ENCODE results near the gene HDAC9. TPM values are rescaled to one million over a fixed set of nuclear protein-coding genes. Genes with fewer than 3 reads are reported as not detected.

HDAC9 gene
- total and polyA plus RNA-seq, 2 donors: 3.3 to 61.6 TPM

DNA sequence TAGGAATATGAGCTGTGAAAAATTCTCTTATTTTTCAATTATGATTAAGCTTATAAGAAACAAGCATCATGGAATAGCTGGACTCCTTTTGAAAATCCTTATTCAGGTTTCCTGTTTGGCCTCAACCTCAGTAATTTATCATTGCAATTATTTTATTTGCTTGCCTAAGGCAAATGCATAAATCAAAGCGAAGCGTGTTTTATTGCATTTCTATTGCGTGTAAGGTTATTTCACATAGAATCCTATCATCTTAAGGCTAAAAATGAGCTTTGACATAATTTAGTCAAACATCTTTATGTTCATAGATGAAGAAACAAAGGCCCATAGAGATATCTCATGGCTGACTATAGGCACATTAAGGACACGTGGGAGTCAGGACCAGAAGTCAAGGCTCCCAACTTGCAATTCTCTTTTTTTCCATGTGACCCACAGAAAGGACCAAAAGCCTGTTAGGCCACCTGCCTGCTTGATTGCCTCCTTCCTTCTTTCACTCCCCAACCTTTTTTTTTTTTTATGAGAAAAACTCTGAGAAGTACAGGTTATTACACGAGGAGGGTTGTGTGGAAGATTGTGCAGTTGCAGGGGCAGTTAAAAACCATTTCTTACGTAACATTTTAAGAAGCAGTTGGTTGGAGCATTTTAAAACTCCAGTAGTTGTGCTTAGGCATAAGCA lies 261.0 kb downstream of the HDAC9 start:
- Histone ChIP-seq H3K4me1 (ENCODE audit: insufficient read depth) (no peaks in the 10 kb centered on the region), H3K4me3 (ENCODE audit: low read depth, low read length) (no peak overlapping the region), H3K27ac (ENCODE audit: low read depth) (no peak overlapping the region), H3K36me3 (ENCODE audit: insufficient read depth) (no peaks in the 10 kb centered on the region)
- DNase-seq (ENCODE audit: extremely low spot score): no peak
- 88% methylated on average over 6 of the region's 6 CpGs for WGBS

DNA sequence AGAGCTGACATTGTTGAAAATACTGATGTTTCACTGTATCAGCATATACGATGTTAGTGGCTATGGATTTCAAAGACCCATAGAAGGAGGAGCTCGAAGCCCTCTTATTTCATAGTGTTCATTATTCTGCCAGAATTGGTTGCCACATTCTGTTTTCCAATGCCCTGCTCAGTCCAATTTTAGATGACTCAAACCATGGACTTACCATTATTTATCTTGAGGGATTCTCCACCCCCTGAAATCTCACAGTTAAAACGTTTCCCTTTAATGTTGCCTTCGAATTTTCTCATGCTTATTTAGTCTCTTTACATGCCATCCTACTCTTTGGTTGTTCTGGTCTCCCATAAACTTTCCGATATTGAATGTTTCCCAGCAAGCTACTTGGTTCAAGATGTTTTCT lies 264.5 kb downstream of the HDAC9 start:
- H3K4me1 ChIP-seq (ENCODE audit: insufficient read depth): no peaks in the 10 kb centered on the region
- no peaks in the 10 kb centered on the region for H3K36me3 ChIP-seq (ENCODE audit: insufficient read depth)
- DNase-seq (ENCODE audit: extremely low spot score): no peak
- no peak overlapping the region for H3K27ac ChIP-seq (ENCODE audit: low read depth)
- 89% methylated on average over 5 of the region's 5 CpGs for WGBS
- no peak overlapping the region for H3K4me3 ChIP-seq (ENCODE audit: low read depth, low read length)

DNA sequence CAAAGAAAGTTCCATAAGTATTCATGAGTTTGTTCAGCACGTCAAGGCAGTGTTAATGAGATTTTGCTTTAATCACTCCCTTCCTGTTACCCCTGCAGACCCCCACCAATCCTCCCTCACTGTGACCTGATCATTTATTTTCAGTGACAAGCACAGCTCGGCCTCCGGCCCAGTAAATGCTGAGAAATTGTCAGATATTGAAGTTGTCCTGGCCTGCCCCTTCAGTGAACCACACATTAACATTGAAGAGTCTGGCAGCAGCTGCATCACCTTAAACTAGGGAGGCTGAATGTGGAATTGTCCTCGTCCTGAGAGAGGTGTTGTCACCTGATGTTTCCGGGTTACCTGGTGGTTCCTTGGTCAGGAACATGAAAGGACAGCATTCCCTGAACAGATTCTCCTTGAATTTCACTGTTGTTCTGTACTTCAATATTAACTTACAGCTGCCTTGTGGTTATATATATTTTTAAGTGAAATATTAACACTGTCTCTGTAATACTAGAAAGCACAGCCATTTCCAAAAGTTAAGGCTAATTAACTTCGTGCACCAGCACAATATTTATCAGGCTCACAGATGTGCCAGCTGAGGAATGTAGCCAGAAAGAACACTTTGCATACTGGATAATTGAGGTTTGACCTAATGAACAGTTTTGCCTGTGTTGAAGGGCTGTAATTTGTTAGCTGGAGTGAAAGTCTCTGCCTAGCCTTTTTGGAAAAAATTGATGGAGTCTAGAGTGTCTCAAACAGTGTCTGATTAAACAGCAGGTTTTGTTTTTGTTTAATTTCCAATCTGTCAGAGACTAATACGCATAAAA lies 265.3 kb downstream of the HDAC9 start:
- Histone ChIP-seq H3K27ac (ENCODE audit: low read depth) (no peak overlapping the region), H3K36me3 (ENCODE audit: insufficient read depth) (no peaks in the 10 kb centered on the region), H3K4me1 (ENCODE audit: insufficient read depth) (no peaks in the 10 kb centered on the region), H3K4me3 (ENCODE audit: low read depth, low read length) (no peak overlapping the region)
- DNase-seq (ENCODE audit: extremely low spot score): no peak
- 77% methylated on average over 7 of the region's 7 CpGs for WGBS

DNA sequence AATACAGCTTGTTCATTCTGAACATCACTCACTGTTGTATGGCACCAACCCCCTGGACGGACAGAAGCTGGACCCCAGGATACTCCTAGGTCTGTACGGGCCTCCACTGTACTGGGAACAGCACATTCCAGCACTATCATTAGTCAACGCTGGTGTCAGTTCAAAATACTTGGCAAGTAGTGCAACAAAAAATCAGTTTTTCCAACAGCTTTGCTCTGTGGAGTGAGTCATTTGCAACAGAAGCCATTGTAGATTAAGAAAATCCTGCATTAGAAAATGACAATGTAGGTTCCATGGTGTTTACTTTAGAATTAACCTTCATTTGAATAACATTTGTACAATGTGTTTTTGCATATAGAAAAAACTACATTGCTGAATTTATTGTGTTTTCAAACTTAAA lies 266.6 kb downstream of the HDAC9 start:
- H3K36me3 ChIP-seq (ENCODE audit: insufficient read depth): no peaks in the 10 kb centered on the region
- DNase-seq (ENCODE audit: extremely low spot score): no peak
- WGBS: 39% methylated on average over 3 of the region's 3 CpGs

DNA sequence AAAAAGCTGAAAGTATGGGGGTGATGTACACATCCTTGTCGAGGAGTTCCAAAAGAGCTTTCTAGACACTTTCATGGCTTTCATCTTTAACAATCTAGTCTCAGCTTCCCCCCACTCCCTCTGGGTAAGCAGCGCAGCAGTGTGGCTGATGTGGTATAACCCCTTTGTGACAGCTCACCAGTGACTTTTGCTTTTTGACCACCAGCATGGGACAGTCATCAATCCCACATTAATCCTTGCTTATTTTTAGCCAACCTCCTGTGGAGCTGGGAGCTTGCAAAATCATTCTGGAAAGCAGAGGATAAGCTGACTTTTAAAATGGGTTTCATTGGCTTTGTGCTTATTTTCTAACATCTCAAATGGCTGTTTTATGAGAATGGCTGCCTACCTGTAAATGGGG lies 272.7 kb downstream of the HDAC9 start:
- WGBS: 65% methylated on average over 2 of the region's 2 CpGs
- no peak overlapping the region for H3K4me3 ChIP-seq (ENCODE audit: low read depth, low read length)

More for the DNA sequence above, 266.6 kb downstream of the HDAC9 start:
- H3K4me1 ChIP-seq (ENCODE audit: insufficient read depth): no peaks in the 10 kb centered on the region
- H3K27ac ChIP-seq (ENCODE audit: low read depth): no peak overlapping the region
- no peak overlapping the region for H3K4me3 ChIP-seq (ENCODE audit: low read depth, low read length)

DNA sequence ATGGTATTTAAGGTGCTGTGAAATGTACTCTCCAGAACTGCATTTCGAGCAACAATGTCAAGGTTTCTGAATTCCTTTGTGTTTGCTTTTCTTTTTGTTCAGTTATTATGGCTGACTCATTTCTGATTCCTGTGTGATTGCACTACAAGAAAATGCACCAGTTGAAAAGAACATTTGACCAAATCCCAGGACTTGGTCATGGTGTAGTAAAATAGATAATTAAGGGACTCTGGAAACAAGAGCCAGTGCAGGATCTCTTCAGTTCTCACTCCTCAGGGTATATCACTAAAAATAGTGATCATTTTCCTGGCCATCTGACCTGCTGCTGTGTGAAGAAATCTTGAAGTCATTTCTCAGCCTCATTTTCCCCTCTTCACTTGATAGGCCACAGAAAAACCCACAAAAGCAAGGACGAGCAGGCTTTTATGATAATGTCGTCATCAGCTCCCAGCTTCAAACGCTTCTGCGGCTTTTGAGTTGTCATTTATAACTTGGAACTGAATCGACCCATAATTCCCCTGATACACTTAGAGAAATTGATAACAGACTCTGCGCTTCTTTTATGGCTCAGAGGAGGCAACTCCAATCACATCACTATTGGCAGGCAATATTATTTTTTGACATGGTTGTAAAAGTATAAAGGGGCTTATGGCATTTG lies 274.7 kb downstream of the HDAC9 start:
- Histone ChIP-seq H3K4me3 (ENCODE audit: low read depth, low read length) (no peak overlapping the region), H3K36me3 (ENCODE audit: insufficient read depth) (no peaks in the 10 kb centered on the region), H3K27ac (ENCODE audit: low read depth) (no peak overlapping the region), H3K4me1 (ENCODE audit: insufficient read depth) (no peaks in the 10 kb centered on the region)
- 58% methylated on average over 7 of the region's 7 CpGs for WGBS
- no peak for DNase-seq (ENCODE audit: extremely low spot score)

More for the DNA sequence above, 272.7 kb downstream of the HDAC9 start:
- DNase-seq (ENCODE audit: extremely low spot score): no peak
- Histone ChIP-seq H3K27ac (ENCODE audit: low read depth) (no peak overlapping the region), H3K4me1 (ENCODE audit: insufficient read depth) (no peaks in the 10 kb centered on the region), H3K36me3 (ENCODE audit: insufficient read depth) (no peaks in the 10 kb centered on the region)

DNA sequence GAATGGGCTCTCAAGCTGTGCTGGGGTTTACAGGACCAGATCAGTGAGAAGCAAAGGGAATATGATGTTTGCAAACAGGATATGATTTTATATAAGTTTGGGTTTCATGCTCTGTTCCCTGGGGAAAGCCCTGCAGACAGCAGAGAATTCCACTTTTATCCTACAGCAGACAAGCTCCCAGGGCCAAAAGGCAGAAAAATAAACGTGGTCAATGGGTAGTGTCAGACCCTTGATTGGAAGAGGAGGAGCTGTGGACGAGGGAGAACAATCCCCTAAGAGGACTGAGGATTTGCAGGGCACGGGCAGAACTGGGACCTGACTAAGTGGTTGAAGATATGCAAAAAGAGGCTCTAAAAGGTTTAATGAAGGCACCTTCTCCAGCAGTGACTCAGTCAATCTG lies 275.3 kb downstream of the HDAC9 start:
- H3K36me3 ChIP-seq (ENCODE audit: insufficient read depth): no peaks in the 10 kb centered on the region
- 48% methylated on average over 3 of the region's 3 CpGs for WGBS
- no peak overlapping the region for H3K27ac ChIP-seq (ENCODE audit: low read depth)
- no peak overlapping the region for H3K4me3 ChIP-seq (ENCODE audit: low read depth, low read length)
- no peak for DNase-seq (ENCODE audit: extremely low spot score)
- H3K4me1 ChIP-seq (ENCODE audit: insufficient read depth): no peaks in the 10 kb centered on the region

DNA sequence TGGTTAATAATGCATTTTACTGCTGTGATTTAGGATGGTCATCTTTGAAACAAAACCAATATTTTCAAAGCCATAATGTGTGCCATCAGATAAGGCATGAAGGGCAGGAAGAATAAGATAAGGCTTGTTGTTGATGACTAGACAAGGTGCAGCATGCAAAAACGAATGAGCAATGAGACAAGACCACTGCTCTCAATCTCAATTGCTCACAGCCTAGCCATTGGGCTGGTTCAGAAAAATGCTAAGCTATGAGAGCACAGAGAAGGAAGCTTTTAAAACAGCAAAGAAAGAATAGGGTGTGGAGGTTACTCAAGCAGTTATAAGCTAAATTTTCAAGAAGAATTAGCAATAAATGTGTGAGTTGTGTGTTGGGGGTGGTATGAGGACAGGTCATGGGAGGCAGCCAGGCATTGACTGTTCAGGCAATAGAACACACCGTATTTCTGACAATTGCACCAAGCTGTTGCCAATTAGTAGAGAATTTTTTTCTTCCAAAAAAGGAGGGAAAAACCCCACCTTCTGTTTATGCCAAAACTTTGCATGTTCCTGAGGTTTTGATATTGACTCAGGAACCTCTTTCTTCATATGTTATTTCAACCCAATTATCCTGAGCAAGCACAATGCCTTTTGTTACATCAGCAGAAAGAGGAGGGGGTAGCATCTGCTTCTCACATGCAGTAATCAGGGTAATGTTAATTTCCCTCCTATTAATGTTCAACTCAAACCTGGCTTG lies 276.5 kb downstream of the HDAC9 start:
- Histone ChIP-seq H3K36me3 (ENCODE audit: insufficient read depth) (no peaks in the 10 kb centered on the region), H3K4me1 (ENCODE audit: insufficient read depth) (no peaks in the 10 kb centered on the region), H3K27ac (ENCODE audit: low read depth) (no peak overlapping the region), H3K4me3 (ENCODE audit: low read depth, low read length) (no peak overlapping the region)
- 70% methylated on average over 2 of the region's 2 CpGs for WGBS
- DNase-seq (ENCODE audit: extremely low spot score): no peak

DNA sequence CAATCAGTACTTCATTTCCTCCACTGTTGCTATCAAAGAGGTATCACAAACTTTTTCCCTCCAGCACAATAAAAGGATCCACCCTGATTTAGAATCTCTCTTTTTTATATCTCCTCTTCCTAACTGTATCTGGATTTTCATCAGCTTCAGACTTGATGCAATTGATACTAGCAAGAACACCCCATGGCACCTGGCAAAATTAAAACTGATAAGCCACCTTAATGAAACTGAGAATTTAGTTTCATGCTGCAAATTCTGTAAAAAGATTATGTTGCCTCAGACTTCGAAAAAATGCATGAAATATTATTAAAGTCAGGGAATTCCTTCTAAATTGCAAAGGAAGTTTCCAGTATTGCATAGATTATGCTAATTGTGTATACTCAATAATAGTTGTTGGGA lies 277.0 kb downstream of the HDAC9 start:
- no peak overlapping the region for H3K4me3 ChIP-seq (ENCODE audit: low read depth, low read length)
- no peak for DNase-seq (ENCODE audit: extremely low spot score)
- no peaks in the 10 kb centered on the region for H3K36me3 ChIP-seq (ENCODE audit: insufficient read depth)
- no peak overlapping the region for H3K27ac ChIP-seq (ENCODE audit: low read depth)
- H3K4me1 ChIP-seq (ENCODE audit: insufficient read depth): no peaks in the 10 kb centered on the region
- WGBS: 97% methylated on average over 1 of the region's 1 CpG

DNA sequence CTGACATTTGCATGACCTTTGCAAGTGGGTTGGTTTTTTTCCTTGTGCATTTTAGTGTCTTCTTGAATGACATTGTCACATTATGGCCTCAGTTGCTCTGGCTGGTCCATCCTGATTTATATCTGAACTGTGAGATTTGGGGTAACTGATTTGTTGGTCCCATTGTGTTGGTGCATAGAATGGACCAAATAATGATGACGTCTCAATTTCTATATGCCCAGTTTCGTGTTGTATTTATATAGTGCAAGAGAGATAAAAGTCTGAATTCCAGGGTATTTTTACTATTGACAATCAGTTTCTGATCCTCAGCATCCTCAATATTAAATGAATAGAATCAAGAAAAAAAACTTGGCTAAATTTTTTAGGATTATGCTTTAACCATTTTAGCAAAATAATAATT lies 281.8 kb downstream of the HDAC9 start:
- H3K4me3 ChIP-seq (ENCODE audit: low read depth, low read length): no peak overlapping the region
- no peaks in the 10 kb centered on the region for H3K36me3 ChIP-seq (ENCODE audit: insufficient read depth)
- 94% methylated on average over 2 of the region's 2 CpGs for WGBS
- H3K27ac ChIP-seq (ENCODE audit: low read depth): no peak overlapping the region
- DNase-seq (ENCODE audit: extremely low spot score): no peak
- H3K4me1 ChIP-seq (ENCODE audit: insufficient read depth): no peaks in the 10 kb centered on the region

DNA sequence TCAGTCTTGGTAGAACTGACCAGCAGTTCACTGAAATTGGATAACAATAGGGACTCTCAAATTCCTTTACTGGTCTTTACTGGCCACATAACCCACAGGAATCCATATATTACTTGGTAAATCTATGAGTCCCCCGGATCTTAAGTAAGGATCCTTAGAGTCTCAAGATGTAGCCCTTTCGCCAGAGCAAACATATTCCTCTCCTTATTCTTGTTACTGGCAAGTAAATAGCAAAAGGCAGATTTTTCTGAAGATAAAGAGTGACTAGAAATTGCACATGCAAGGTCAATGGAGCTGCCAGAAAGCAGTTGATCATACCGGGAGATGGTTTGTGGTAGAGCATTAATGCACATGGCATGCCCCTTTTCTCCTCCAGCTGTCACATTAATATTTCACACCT lies 283.0 kb downstream of the HDAC9 start:
- DNase-seq (ENCODE audit: extremely low spot score): no peak
- Histone ChIP-seq H3K4me1 (ENCODE audit: insufficient read depth) (no peaks in the 10 kb centered on the region), H3K36me3 (ENCODE audit: insufficient read depth) (no peaks in the 10 kb centered on the region), H3K27ac (ENCODE audit: low read depth) (no peak overlapping the region), H3K4me3 (ENCODE audit: low read depth, low read length) (no peak overlapping the region)
- WGBS: 72% methylated on average over 3 of the region's 3 CpGs

DNA sequence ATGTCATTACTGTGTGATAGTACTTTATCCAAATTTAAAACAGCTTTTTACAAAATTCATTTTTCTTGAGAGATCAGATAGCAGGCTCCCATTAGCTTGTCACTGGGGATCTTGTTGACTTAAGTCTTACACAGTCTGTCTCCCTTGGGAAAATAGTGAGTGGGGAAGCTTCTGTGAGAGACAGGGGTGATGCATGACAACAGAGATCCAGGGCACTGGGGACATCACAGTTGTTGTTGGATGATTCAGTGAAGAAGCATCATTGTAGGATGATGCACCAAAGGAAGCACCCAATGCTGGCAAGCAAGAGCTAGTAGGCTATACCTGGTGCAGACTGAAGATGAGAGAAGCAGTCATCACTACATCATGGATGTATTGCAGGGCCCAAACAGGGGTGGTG lies 284.7 kb downstream of the HDAC9 start:
- H3K4me1 ChIP-seq (ENCODE audit: insufficient read depth): no peaks in the 10 kb centered on the region
- DNase-seq (ENCODE audit: extremely low spot score): no peak
- no peak overlapping the region for H3K4me3 ChIP-seq (ENCODE audit: low read depth, low read length)
- H3K36me3 ChIP-seq (ENCODE audit: insufficient read depth): no peaks in the 10 kb centered on the region
- no peak overlapping the region for H3K27ac ChIP-seq (ENCODE audit: low read depth)

DNA sequence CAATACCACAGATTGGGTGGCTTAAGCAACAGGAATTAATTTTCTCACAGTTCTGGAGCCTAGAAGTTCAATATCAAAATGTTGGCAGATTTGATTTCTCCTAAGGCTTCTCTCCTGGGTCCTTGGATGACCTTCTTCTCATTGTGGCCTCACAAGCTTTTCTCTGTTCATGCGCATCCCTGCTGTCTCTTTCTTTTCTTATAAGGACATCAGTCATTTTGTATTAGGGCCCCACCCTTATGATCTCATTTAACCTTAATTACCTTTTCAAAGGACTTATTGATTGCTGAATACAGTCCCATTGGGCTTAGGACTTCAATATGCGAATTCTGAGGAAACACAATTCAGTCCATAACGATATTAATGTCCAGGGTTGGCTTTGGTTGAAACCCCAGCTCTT lies 285.4 kb downstream of the HDAC9 start:
- H3K36me3 ChIP-seq (ENCODE audit: insufficient read depth): no peaks in the 10 kb centered on the region
- DNase-seq (ENCODE audit: extremely low spot score): no peak
- H3K27ac ChIP-seq (ENCODE audit: low read depth): no peak overlapping the region
- WGBS: 96% methylated on average over 3 of the region's 3 CpGs
- no peaks in the 10 kb centered on the region for H3K4me1 ChIP-seq (ENCODE audit: insufficient read depth)
- H3K4me3 ChIP-seq (ENCODE audit: low read depth, low read length): no peak overlapping the region
